Head of caudate nucleus (tissue), 42 donors: ENCODE measurements around the gene GPX4.

Source experiments
- DNase-seq, 42 donors: peaks; one replicate each; pipeline versions ENCODE4 v3.0.0 to v3.0.0-alpha.2; 2020 to 2021; ENCODE audit warnings: mixed read lengths in 7 of 42
- intact Hi-C: fragments of 100-400 bp; cut with DNase I; formaldehyde crosslinking; loops from one replicate; pipeline ENCODE4 v1.15.0; 2022

The GPX4 gene

GRCh38 chr19:1136621-1137317 lies 33.0 kb downstream of the GPX4 start:
- intact Hi-C loops = no loop called here

GRCh38 chr19:1138121-1138520 lies 34.3 kb downstream of the GPX4 start:
- DNase-seq = no peak
- intact Hi-C loops = no loop called here

More at GRCh38 chr19:1136621-1137317, 33.0 kb downstream of the GPX4 start:
- no peak for DNase-seq

GRCh38 chr19:1139126-1139525 lies 35.3 kb downstream of the GPX4 start:
- no peak for DNase-seq
- intact Hi-C loops = no loop called here

DNA sequence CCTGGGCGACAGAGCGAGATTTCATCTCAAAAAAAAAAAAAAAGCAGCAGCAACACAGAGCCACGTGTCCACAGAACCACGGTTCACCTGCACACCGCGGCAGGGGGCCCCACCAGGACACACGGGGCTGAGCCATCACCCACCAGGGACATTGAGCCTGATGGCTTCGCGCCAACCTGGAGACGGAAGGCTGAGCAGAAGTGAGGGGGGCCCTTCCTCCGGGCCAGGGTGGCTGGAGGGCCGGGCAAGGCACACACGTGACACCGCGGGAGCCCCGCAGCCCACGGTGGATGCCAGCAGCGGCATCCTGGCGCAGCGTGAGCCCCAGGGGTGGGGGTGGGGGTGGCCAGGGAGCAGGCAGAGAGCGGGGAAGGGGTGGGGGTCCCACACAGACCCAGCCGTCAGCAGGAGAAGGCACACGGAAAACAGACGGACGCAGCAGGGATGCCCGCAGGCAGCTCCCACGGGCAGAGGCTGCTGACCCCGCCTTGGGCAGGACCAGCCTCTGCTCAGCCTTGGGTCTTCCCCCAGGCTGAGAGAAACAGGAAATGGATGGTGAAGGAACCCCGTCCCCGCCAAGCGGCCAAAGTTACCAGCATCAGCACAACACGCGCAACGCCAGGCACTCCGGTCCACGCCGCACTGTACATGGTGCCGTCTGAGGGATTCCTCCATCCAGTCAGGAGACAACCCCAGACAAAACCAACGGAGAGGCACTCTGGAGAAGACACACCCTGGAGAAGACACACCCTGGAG lies 36.7 kb downstream of the GPX4 start:
- intact Hi-C loops = no loop called here

GRCh38 chr19:1141944-1142343 lies 38.1 kb downstream of the GPX4 start:
- DNase-seq = no peak
- intact Hi-C loops = no loop called here

More for the DNA sequence above, 36.7 kb downstream of the GPX4 start:
- DNase-seq = no peak

- no peak for DNase-seq
- intact Hi-C loops = no loop called here
Measured at GRCh38 chr19:1143828-1144399, 40.1 kb downstream of the GPX4 start.

- no peak for DNase-seq
- intact Hi-C loops = no loop called here
Measured at GRCh38 chr19:1144741-1145140, 40.9 kb downstream of the GPX4 start.

- DNase-seq = no peak
- intact Hi-C loops = no loop called here
Measured at GRCh38 chr19:1145635-1146411, 42.0 kb downstream of the GPX4 start.

- DNase-seq = no peak
- intact Hi-C loops = no loop called here
Measured at GRCh38 chr19:1146412-1146699, 42.6 kb downstream of the GPX4 start.

DNA sequence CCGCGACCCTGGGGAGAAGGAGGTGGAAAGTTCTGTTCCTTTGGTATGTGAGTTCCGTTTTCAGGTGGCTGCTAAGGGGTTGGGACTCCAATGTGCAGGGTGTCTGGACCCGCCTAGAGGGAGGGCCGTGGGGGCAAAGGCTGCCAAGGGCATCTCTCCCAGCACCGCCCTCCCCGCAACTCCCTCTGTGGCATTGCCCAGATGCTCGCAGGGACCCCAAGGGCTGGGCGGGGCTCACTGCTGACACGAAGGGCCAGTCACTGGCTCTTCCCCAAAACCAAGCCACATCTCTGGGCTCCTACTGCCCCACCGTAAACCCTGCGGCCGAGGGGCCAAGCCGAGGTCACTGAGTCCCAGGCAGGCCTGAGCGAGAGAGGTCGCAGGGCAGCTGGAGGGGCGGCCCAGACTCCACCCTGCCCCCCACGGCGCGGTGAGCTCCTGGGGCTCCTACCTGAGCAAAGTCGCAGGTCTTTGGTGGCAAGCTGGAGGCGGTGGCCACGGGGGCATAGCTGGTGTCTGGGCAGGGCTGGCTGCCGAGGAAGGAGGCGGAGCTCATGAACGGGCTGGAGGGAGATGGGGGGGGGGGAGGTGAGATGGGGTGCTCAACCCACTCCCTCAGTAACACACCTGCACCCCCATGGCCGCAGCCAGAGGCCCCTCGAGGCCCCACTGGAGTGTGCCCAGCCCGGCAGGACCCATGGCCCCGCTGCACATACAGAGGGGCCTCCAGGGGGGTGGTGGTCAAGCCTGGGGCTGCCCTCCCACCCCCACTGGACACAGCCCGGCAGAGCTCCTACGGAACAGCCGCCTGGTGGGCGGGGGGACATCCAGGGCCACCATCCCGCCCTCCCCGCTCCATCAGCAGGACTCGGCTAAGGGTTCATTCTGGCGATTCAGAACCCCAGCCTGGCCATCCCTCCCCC lies 43.3 kb downstream of the GPX4 start:
- no peak for DNase-seq
- intact Hi-C loops = no loop called here

DNA sequence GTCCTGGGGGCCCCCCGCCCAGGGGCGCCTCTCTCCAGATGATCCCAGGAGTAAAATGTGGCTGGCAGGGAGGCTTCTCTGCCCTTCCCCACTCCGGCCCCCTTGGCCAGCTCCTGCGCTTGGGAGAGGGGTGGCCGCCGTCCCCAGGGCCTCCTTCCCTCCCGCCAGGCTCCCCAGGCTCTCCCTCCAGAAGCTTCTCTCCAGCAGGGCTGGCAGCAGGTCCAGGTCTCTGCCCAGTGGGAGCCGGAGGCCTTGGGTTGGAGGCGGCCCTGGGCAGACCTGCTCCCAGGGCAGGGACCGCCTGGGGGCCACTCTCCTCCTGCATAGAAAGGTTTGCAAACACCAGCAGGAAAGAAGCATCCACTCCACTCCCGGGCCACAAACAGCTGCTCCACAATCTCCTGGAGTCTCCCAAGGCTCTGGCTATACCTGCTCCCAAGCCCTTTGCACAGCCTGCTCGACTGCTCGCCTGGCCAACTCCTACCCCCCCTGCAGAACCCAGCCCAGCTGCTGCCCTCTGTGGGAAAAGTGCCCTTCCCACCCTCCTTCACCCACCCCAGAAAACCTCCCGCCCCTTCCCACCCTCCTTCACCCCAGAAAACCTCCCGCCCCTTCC lies 44.2 kb downstream of the GPX4 start:
- intact Hi-C loops = no loop called here
- no peak for DNase-seq

DNA sequence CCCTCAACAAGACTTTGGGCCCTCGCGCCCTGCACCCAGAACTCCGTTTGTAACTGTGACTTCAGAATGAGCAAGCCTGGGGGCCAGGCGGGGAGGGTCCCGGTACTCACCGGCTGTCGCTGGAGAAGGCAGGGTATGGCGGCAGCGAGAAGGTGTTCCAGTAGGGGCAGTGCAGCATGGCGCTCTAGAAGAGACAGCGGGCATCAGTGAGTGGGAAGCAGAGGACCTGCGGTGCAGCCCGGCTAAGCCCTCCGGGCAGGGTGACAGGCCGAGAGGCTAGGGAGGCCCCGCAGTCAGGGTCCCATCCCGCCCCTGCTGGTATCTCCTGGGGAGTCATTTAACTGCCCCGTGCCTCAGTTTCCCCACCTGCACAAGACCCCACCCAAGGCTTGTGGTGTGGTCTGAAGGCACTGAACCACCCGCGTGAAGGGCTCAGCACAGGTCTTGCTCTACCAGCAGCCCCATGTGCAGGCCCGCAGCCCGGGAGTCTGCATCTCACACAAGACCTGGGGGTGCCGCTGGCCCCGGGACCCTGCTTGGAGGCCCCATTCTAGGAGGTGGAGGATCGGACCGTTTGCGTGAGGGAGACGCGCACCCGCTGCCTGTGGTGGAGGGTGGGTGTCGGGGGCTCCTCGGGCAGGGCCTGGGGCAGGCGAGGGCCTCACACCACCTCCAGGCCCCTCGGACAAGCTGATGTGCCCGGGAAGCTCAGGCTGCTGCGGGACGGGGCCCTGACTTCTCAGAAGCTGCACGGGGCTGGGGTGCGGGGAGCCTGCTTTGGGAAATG lies 45.7 kb downstream of the GPX4 start:
- DNase-seq = no peak
- intact Hi-C loops = no loop called here

GRCh38 chr19:1150333-1151036 lies 46.7 kb downstream of the GPX4 start:
- intact Hi-C loops = no loop called here
- DNase-seq = no peak

DNA sequence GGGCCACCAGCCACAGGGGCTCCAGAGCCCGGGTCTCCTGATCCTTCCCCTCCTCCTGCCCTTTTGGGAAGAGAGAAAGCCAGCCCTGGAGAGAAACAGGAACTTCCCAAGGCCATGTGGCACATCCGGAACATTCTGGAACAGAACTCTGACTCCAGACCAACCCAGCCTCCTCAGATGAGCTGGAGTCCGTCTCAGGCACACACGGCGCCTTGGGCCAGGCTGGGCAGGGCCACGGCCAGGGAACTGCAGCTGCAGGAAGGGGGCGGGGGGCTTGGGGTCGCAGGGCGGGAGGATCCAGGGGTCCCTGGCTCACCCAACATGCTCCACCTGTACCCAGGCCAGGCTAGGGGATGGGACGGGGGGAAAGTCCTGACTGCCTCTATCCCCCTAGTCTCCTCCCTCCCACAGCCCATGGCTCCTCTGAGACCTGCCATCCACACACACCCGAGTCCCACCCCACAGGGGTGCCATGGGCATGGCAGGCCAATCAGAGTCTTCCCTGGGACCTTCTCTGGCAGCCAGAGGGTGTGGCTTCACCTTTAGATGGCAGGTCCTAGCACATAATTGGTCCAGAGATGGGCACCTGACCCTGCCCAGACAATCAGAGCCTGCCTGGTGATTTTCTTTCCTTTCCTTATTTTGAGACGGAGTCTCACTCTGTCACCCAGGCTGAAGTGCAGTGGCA lies 47.4 kb downstream of the GPX4 start:
- intact Hi-C loops = no loop called here

GRCh38 chr19:1151917-1152587 lies 48.3 kb downstream of the GPX4 start:
- no peak for DNase-seq
- intact Hi-C loops = no loop called here

More for the DNA sequence above, 47.4 kb downstream of the GPX4 start:
- no peak for DNase-seq
